Fibroblast of skin of scalp (primary cell): Measurements from ENCODE around the gene TAS2R42.

Experiments used
- DNase-seq: peaks from one replicate; pipeline ENCODE4 v3.0.0-alpha.2; 2013

Gene TAS2R42

DNA sequence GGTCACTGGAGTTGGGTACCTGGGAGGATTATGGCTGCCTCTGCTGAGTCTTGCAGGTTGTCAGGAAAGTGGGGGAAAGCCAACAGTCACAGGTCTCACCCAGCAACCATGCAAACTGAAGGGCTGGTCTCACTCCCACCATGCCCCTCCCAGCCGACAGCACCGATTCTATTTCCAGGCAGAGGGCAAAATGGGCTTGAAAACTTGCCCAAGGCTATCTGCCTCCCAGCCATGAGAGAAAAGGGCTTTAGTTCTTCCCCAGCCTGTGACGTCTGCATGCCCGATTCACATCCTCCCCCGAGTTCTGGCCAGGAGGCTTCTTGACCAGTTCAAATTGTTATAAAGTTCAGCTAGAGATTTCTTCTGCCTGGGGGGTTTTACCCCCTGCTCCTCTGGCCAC, 42.4 kb downstream of the TAS2R42 start:
- no peak for DNase-seq

DNA sequence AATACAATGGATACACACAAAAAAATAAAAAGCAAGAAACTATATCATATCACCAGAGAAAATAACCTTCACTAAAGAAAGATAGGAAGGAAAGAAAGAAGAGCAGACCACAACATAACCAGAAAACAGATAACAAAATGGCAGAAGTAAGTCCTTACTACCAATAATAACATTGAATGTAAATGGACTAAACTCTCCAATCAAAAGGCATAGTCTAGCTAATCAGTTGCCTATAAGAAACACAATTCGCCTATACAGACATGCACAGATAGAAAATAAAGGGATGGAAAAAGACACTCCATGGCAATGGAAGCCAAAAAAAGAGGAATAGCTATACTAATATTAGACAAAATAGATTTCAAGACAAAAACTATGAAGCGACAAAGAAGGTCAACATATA, 43.4 kb downstream of the TAS2R42 start:
- DNase-seq: no peak

GRCh38 chr12:11136075-11136474, 50.7 kb downstream of the TAS2R42 start:
- no peak for DNase-seq
